Type B pancreatic cell (in vitro differentiated cells): ENCODE data around the gene UBR2. TPM values are rescaled to one million over a fixed set of nuclear protein-coding genes. Genes with fewer than 3 reads are reported as not detected.
A peak's percentile ranks its signal among the peaks of the same experiment; 100 is the strongest.

Experiments used
- DNase-seq: peaks from one replicate; pipeline ENCODE4 v3.0.0; 2021; ENCODE audit warnings: mixed read lengths; ENCODE audit not compliant: unreplicated experiment; ENCODE audit errors: extremely low spot score
- H3K27ac Mint-ChIP-seq: 2 replicates; pipeline ENCODE4 v1.8.0; 2021; ENCODE audit warnings: mild to moderate bottlenecking, mixed read lengths
- H3K27me3 Mint-ChIP-seq: 2 replicates; pipeline ENCODE4 v1.8.0; 2021; ENCODE audit warnings: mixed read lengths
- H3K36me3 Mint-ChIP-seq: 2 replicates; pipeline ENCODE4 v1.8.0; 2021; ENCODE audit warnings: mixed read lengths
- H3K4me1 Mint-ChIP-seq: one replicate; pipeline ENCODE4 v1.8.0; 2021; ENCODE audit warnings: mixed read lengths; ENCODE audit not compliant: unreplicated experiment
- H3K4me3 Mint-ChIP-seq: 2 replicates; pipeline ENCODE4 v1.8.0; 2021; ENCODE audit warnings: mild to moderate bottlenecking, mixed read lengths
- H3K9me3 Mint-ChIP-seq: 2 replicates; pipeline ENCODE4 v1.8.0; 2021; ENCODE audit warnings: mixed read lengths
- CTCF ChIP-seq: fragments of 200-600 bp; sonication (generic); conservative IDR thresholded peaks from 2 replicates; pipeline ENCODE4 v1.5.0; 2021; ENCODE audit warnings: antibody characterized with exemption, mild to moderate bottlenecking
- total RNA-seq: library from RNA; stranded (reverse); gene quantifications from 2 replicates; pipeline ENCODE4 v1.2.1, GENCODE V29; 2021; ENCODE audit warnings: low replicate concordance

The UBR2 gene
- total RNA-seq, 1 donor from 2014 or later = 26.6 TPM

DNA sequence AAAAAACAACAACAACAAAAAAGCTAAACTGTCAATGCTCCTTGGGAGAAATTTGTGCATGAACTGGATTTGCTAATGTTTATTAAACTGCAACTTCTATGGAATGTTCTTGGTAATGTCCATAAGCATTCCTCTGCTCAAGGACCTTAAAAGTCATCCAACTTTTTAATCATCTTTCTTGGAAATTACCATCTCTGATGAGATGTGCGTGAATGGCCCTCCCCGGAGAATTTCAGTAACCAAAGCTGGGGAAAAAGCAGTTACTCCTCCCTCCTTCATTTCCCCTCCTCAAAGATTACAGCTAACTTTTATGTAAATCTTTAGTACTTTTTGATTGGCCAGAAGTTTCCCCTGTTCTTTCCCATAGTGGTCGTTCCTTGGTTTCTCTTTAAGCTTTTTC, 176.9 kb downstream of the UBR2 start:
- TF ChIP-seq CTCF = no peak
- H3K4me1 Mint-ChIP-seq = peaks cover 17% of the 10 kb centered on the region
- peaks cover 8% of the 10 kb centered on the region for H3K27me3 Mint-ChIP-seq
- peaks cover 4% of the 10 kb centered on the region for H3K36me3 Mint-ChIP-seq
- no peak overlapping the region for H3K4me3 Mint-ChIP-seq
- no peaks in the 10 kb centered on the region for H3K9me3 Mint-ChIP-seq
- no peak for DNase-seq
- H3K27ac Mint-ChIP-seq = peak overlapping the region; percentile 48

DNA sequence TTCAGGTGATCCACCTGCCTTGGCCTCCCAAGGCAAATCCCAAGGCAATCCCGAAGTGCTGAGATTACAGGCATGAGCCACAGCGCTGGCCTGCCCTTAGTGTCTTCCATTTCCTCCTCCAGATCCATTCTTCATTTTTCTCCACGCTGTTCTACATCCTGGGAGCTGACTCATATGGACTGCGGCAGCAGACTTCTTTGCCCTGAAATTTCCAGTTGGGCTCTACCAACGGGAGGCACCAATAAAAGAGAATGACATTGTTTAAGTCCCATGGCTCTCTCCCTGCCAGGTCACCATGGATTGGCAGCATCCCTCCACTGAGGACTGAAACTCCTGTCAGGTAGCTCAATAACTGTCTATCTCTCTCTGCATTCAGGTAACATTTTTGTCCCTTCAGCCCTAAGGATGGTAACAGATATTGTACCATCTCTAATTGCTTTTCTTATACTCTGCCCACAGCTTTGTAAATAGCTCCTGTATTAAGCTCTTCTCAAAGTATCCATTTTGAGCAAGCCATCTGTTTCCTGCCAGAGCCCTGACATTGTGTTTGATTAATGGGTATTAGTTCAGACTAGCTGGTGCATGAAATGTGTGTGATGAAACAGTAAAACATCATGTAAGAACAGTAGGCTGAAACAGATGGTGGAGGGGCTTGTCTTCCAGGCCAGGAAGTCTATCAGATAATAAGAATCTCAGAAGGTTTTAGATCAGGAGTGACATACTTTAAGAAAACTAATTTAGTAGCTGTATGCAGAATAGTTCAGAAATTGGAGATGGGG, 178.5 kb downstream of the UBR2 start:
- no peak for DNase-seq
- peak overlapping the region; percentile 73 for H3K4me3 Mint-ChIP-seq
- H3K27me3 Mint-ChIP-seq = peaks cover 7% of the 10 kb centered on the region
- H3K36me3 Mint-ChIP-seq = peaks cover 7% of the 10 kb centered on the region
- H3K9me3 Mint-ChIP-seq = no peaks in the 10 kb centered on the region
- TF ChIP-seq CTCF = no peak
- peaks cover 20% of the 10 kb centered on the region for H3K4me1 Mint-ChIP-seq
- H3K27ac Mint-ChIP-seq = peak overlapping the region; percentile 75

Other genes starting within 250 kb of the UBR2 start
- 9.7 and 13.2 TPM in 2 replicates for gene TRERF1, start 112.1 kb upstream of the UBR2 start, total RNA-seq
- not detected in 2 replicates for gene PRPH2, start 158.6 kb downstream of the UBR2 start, total RNA-seq
- gene TBCC, start 182.1 kb downstream of the UBR2 start, total RNA-seq = 29.3 and 34.8 TPM in 2 replicates
- 9.1 and 9.3 TPM in 2 replicates for gene BICRAL, start 218.0 kb downstream of the UBR2 start, total RNA-seq